ENCODE data around the gene MSLN. TPM values are rescaled to one million over a fixed set of nuclear protein-coding genes. Genes with fewer than 3 reads are reported as not detected.

MSLN gene
- total and polyA plus RNA-seq, 9 of the 15 experiments (the other 6 are each of a cell fraction or from before 2014, with no cell fraction given): not detected

- no peak for TF ChIP-seq ARID3A (IDR thresholded peaks at IDR 0.05; ENCODE audit: borderline replicate concordance, low read depth, low read length)
- no peak for TF ChIP-seq RBM14 (IDR thresholded peaks at IDR 0.05; ENCODE audit: borderline replicate concordance, insufficient read depth, low read depth, low read length)
- TF ChIP-seq FOXA1 (IDR thresholded peaks at IDR 0.05; ENCODE audit: borderline replicate concordance): no peak
- TF ChIP-seq ZBTB11 (CRISPR knock-in tag; IDR thresholded peaks at IDR 0.05): peak in 1 of 3 experiments; percentile 43; a peak in 1 of 6 replicates
- peak; percentile 7; the same call in 1 of the 2 replicates for TF ChIP-seq ZBTB9 (CRISPR knock-in tag; IDR thresholded peaks at IDR 0.05)
- 0 out of 2 replicates have a peak, but pooled peaks have one; percentile 56 for TF ChIP-seq ZNF282 (CRISPR knock-in tag; IDR thresholded peaks at IDR 0.05)
- TF ChIP-seq ZNF239 (CRISPR knock-in tag; IDR thresholded peaks at IDR 0.05): no peak
- peak in 1 of 2 experiments; percentile 59; a peak in 2 of 4 replicates for TF ChIP-seq RAD21 (CRISPR knock-in tag; conservative IDR thresholded peaks at IDR 0.05 in 1 of 2, IDR thresholded peaks at IDR 0.05 in 1 of 2)
- TF ChIP-seq NFXL1 (CRISPR knock-in tag; IDR thresholded peaks at IDR 0.05): no peak
- TF ChIP-seq HIVEP1 (CRISPR knock-in tag; IDR thresholded peaks at IDR 0.05): no peak
- no peak for TF ChIP-seq PPARD (CRISPR knock-in tag; IDR thresholded peaks at IDR 0.05)
- peak; percentile 84 for TF ChIP-seq CXXC5 (CRISPR knock-in tag; IDR thresholded peaks at IDR 0.05)
- TF ChIP-seq NFE2L1 (tag; IDR thresholded peaks at IDR 0.05; ENCODE audit: borderline replicate concordance, low read depth): no peak
- no peak for TF ChIP-seq HES1 (IDR thresholded peaks at IDR 0.05; ENCODE audit: low read depth)
- no peak for TF ChIP-seq CREB1 (IDR thresholded peaks at IDR 0.05)
- 0 out of 2 replicates have a peak, but pooled peaks have one; percentile 27 for TF ChIP-seq CREB1 (CRISPR knock-in tag; IDR thresholded peaks at IDR 0.05)
- TF ChIP-seq RBFOX2 (IDR thresholded peaks at IDR 0.05; ENCODE audit: low read depth, low read length): 0 out of 2 replicates have a peak, but pooled peaks have one; percentile 11
- TF ChIP-seq SAP30 (IDR thresholded peaks at IDR 0.05; ENCODE audit: borderline replicate concordance, insufficient read depth, low read depth, low read length, poor library complexity, severe bottlenecking): peak; percentile 67
- no peak for TF ChIP-seq PTTG1 (tag; IDR thresholded peaks at IDR 0.05; ENCODE audit: low read depth)
Measured at GRCh38 chr16:715477-716199, 44.9 kb upstream of the MSLN start (continued).
